SK-N-SH treated with all-trans-retinoic acid at 6 μM for 48 hours (cell line): ENCODE measurements around the gene ORM1.

Experiments
- RARB ChIP-seq: fragments of 250-450 bp; sonication (Bioruptor Pico); IDR thresholded peaks from 2 replicates; pipeline ENCODE4 v1.8.0; 2021; ENCODE audit warnings: mild to moderate bottlenecking, moderate library complexity
- ZC3H10 ChIP-seq: fragments of 250-450 bp; sonication (Bioruptor Pico); IDR thresholded peaks from 2 replicates; pipeline ENCODE4 v1.5.1; 2021; ENCODE audit warnings: mild to moderate bottlenecking, moderate library complexity
- ZNF565 ChIP-seq: fragments of 450-650 bp; formaldehyde crosslinking; conservative IDR thresholded peaks from 2 replicates; pipeline ENCODE4 v1.5.0; 2020; ENCODE audit warnings: low read depth, mild to moderate bottlenecking, moderate library complexity
- TF ChIP-seq, protein P1 (sequence below): fragments of 250-450 bp; sonication (Bioruptor Pico); IDR thresholded peaks from 2 replicates; pipeline ENCODE4 v1.8.0; 2020; ENCODE audit warnings: mild to moderate bottlenecking, moderate library complexity, borderline replicate concordance
- TF ChIP-seq, protein P2 (sequence below): fragments of 250-450 bp; sonication (Bioruptor Pico); IDR thresholded peaks from 2 replicates; pipeline ENCODE4 v1.5.1; 2020; ENCODE audit warnings: low read depth, mild to moderate bottlenecking, moderate library complexity
- TF ChIP-seq, protein P3 (sequence below): fragments of 250-450 bp; sonication (Bioruptor Pico); IDR thresholded peaks from 2 replicates; pipeline ENCODE4 v1.5.0; 2020; ENCODE audit warnings: mild to moderate bottlenecking, moderate library complexity

DNA sequence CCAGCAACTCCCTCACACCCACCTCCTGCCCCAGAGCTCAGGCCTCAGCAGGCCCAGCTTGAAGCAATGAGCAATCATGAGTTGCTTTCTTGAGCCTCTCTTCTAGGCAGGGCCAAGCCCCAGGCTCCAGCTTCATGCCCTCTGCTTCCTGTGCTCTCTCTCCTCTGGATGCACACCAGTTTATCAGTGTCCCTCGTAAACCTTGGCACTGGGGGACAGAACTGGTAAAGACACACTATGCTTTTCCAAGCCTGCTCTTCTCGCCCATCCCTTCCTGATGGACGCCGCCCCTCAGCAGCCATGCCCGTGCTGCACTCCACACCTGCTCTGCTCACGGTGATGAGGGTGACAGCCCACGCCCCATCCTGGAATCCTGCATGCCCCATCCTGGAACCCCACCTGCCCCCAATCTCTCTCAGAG is 49.4 kb upstream of the ORM1 start:
- TF ChIP-seq, protein P1, sequence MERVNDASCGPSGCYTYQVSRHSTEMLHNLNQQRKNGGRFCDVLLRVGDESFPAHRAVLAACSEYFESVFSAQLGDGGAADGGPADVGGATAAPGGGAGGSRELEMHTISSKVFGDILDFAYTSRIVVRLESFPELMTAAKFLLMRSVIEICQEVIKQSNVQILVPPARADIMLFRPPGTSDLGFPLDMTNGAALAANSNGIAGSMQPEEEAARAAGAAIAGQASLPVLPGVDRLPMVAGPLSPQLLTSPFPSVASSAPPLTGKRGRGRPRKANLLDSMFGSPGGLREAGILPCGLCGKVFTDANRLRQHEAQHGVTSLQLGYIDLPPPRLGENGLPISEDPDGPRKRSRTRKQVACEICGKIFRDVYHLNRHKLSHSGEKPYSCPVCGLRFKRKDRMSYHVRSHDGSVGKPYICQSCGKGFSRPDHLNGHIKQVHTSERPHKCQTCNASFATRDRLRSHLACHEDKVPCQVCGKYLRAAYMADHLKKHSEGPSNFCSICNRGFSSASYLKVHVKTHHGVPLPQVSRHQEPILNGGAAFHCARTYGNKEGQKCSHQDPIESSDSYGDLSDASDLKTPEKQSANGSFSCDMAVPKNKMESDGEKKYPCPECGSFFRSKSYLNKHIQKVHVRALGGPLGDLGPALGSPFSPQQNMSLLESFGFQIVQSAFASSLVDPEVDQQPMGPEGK (CRISPR knock-in tag) = no peak
- TF ChIP-seq, protein P2, sequence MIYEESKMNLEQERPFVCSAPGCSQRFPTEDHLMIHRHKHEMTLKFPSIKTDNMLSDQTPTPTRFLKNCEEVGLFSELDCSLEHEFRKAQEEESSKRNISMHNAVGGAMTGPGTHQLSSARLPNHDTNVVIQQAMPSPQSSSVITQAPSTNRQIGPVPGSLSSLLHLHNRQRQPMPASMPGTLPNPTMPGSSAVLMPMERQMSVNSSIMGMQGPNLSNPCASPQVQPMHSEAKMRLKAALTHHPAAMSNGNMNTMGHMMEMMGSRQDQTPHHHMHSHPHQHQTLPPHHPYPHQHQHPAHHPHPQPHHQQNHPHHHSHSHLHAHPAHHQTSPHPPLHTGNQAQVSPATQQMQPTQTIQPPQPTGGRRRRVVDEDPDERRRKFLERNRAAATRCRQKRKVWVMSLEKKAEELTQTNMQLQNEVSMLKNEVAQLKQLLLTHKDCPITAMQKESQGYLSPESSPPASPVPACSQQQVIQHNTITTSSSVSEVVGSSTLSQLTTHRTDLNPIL = no peak
- TF ChIP-seq, protein P3, sequence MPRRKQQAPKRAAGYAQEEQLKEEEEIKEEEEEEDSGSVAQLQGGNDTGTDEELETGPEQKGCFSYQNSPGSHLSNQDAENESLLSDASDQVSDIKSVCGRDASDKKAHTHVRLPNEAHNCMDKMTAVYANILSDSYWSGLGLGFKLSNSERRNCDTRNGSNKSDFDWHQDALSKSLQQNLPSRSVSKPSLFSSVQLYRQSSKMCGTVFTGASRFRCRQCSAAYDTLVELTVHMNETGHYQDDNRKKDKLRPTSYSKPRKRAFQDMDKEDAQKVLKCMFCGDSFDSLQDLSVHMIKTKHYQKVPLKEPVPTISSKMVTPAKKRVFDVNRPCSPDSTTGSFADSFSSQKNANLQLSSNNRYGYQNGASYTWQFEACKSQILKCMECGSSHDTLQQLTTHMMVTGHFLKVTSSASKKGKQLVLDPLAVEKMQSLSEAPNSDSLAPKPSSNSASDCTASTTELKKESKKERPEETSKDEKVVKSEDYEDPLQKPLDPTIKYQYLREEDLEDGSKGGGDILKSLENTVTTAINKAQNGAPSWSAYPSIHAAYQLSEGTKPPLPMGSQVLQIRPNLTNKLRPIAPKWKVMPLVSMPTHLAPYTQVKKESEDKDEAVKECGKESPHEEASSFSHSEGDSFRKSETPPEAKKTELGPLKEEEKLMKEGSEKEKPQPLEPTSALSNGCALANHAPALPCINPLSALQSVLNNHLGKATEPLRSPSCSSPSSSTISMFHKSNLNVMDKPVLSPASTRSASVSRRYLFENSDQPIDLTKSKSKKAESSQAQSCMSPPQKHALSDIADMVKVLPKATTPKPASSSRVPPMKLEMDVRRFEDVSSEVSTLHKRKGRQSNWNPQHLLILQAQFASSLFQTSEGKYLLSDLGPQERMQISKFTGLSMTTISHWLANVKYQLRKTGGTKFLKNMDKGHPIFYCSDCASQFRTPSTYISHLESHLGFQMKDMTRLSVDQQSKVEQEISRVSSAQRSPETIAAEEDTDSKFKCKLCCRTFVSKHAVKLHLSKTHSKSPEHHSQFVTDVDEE (CRISPR knock-in tag) = no peak
- TF ChIP-seq ZNF565 (no peak), ZC3H10 (no peak), RARB (CRISPR knock-in tag) (no peak)
